Endothelial cell of umbilical vein (primary cell): ENCODE measurements around the gene PLD1. TPM values are rescaled to one million over a fixed set of nuclear protein-coding genes. Genes with fewer than 3 reads are reported as not detected.

Experiments
- BruUV-seq: library from RNA; stranded (reverse); fragments of 400-500 nt; replicated peaks from 2 replicates; lab custom pipeline; 2021; lab: Mats Ljungman, UMichigan
- CTCF ChIA-PET: fragments of 300-600, 350-600 bp; sonication (Branson Sonifier 250); formaldehyde crosslinking; loops from one replicate; lab custom pipeline; 2021; ENCODE audit warnings: antibody characterized with exemption, inconsistent platforms; lab: Charles Lee
- POLR2A ChIA-PET: fragments of 300-600, 350-600 bp; sonication (Branson Sonifier 250); formaldehyde crosslinking; loops from one replicate; lab custom pipeline; 2021; ENCODE audit warnings: antibody characterized with exemption, inconsistent platforms; lab: Charles Lee
- DNase-seq: peaks from one replicate; pipeline ENCODE4 v3.0.0-alpha.2; 2011; ENCODE audit warnings: low read depth, low spot score
- FAIRE-seq: peaks from 2 replicates; lab custom pipeline; 2011; peaks lifted over from hg19 to GRCh38; lab: Jason Lieb, UNC
- H2AFZ ChIP-seq: 2 replicates; pipeline ENCODE4 v1.6.0; 2012; ENCODE audit warnings: low read depth, low read length, control low read depth, inconsistent platforms
- H3K27ac ChIP-seq: 2 replicates; pipeline ENCODE4 v1.5.1; 2011; ENCODE audit warnings: low read depth, mild to moderate bottlenecking, control low read depth, low read length, moderate library complexity; ENCODE audit not compliant: insufficient read depth
- H3K27me3 ChIP-seq, 2 experiments: 2 replicates each; pipeline versions ENCODE4 v1.6.0 to v1.6.1; 2011; ENCODE audit warnings: low read length in 2 of 2, mixed read lengths in 1 of 2; ENCODE audit not compliant: control insufficient read depth in 2 of 2, insufficient read depth in 2 of 2
- H3K36me3 ChIP-seq, 2 experiments: 2 replicates in 1 of 2; 3 replicates in 1 of 2; pipeline ENCODE4 v1.5.1; 2011; ENCODE audit warnings: low read length in 2 of 2, mild to moderate bottlenecking in 1 of 2, moderate library complexity in 1 of 2; ENCODE audit not compliant: control insufficient read depth in 2 of 2, insufficient read depth in 2 of 2; ENCODE audit errors: extremely low read depth in 1 of 2
- H3K4me1 ChIP-seq: 3 replicates; pipeline ENCODE4 v1.5.1; 2011; ENCODE audit warnings: mild to moderate bottlenecking, low read length; ENCODE audit not compliant: control insufficient read depth, insufficient read depth; ENCODE audit errors: extremely low read depth
- H3K4me2 ChIP-seq: 2 replicates; pipeline ENCODE4 v1.6.1; 2011; ENCODE audit warnings: low read length, control low read depth, mixed read lengths; ENCODE audit not compliant: insufficient read depth
- H3K4me3 ChIP-seq, 3 experiments: fragments of 200-600 bp in 1 of 3; sonication (generic), shearing (Covaris generic) in 1 of 3; replicated peaks in 1 of 3; 2 replicates each; pipeline ENCODE4 v1.5.1; 2011 to 2016; ENCODE audit warnings: control low read depth in 3 of 3, low read length in 3 of 3, mild to moderate bottlenecking in 2 of 3, inconsistent platforms in 1 of 3, low read depth in 1 of 3, moderate library complexity in 1 of 3; ENCODE audit not compliant: insufficient read depth in 1 of 3
- H3K79me2 ChIP-seq: 2 replicates; pipeline ENCODE4 v1.6.0; 2012; ENCODE audit warnings: low read length, inconsistent platforms; ENCODE audit not compliant: control insufficient read depth, insufficient read depth
- H3K9ac ChIP-seq: replicated peaks from 2 replicates; pipeline ENCODE3; 2011; ENCODE audit warnings: low read length, control low read depth; ENCODE audit not compliant: insufficient read depth; ENCODE audit errors: extremely low read depth
- H3K9me1 ChIP-seq: replicated peaks from 3 replicates; pipeline ENCODE4 v1.6.0; 2011; ENCODE audit warnings: mild to moderate bottlenecking, low read length; ENCODE audit not compliant: control insufficient read depth, insufficient read depth; ENCODE audit errors: extremely low read depth
- H3K9me3 ChIP-seq: replicated peaks from 2 replicates; pipeline ENCODE4 v1.5.1; 2012; ENCODE audit warnings: low read length, inconsistent platforms; ENCODE audit not compliant: control insufficient read depth, insufficient read depth
- H4K20me1 ChIP-seq: replicated peaks from 2 replicates; pipeline ENCODE3; 2011; ENCODE audit warnings: mild to moderate bottlenecking, low read length; ENCODE audit not compliant: control insufficient read depth, insufficient read depth; ENCODE audit errors: extremely low read depth
- CTCF ChIP-seq, 2 donors: IDR thresholded peaks; 1 replicate in 1 of 2; 2 replicates in 1 of 2; pipeline ENCODE4 v1.5.1; 2011; ENCODE audit warnings: low read length in 2 of 2, mild to moderate bottlenecking in 2 of 2, moderate library complexity in 2 of 2, control low read depth in 1 of 2, inconsistent platforms in 1 of 2, low read depth in 1 of 2; ENCODE audit not compliant: insufficient read depth in 1 of 2; ENCODE audit errors: extremely low read depth in 1 of 2
- EZH2 ChIP-seq: IDR thresholded peaks from 2 replicates; pipeline ENCODE4 v1.6.1; 2012; ENCODE audit warnings: borderline replicate concordance, low read depth, mild to moderate bottlenecking, moderate library complexity, low read length, inconsistent platforms; ENCODE audit not compliant: severe bottlenecking
- FOS ChIP-seq: IDR thresholded peaks from 2 replicates; pipeline ENCODE4 v1.6.1; 2011; ENCODE audit warnings: mild to moderate bottlenecking, low read length, moderate library complexity, borderline replicate concordance; ENCODE audit not compliant: insufficient read depth
- GATA2 ChIP-seq: IDR thresholded peaks from 2 replicates; pipeline ENCODE4 v1.7.0; 2011; ENCODE audit warnings: low read depth, mild to moderate bottlenecking, moderate library complexity, mixed read lengths, low read length; ENCODE audit not compliant: insufficient read length, insufficient read depth
- JUN ChIP-seq: IDR thresholded peaks from 2 replicates; pipeline ENCODE4 v1.6.1; 2011; ENCODE audit warnings: borderline replicate concordance, low read depth; ENCODE audit not compliant: insufficient read length, insufficient read depth
- POLR2A ChIP-seq: IDR thresholded peaks from 2 replicates; pipeline ENCODE4 v1.6.1; 2012; ENCODE audit warnings: low read depth, mild to moderate bottlenecking, control low read depth, low read length
- POLR2AphosphoS5 ChIP-seq: IDR thresholded peaks from 2 replicates; pipeline ENCODE4 v1.6.1; 2012; ENCODE audit warnings: low read depth, mild to moderate bottlenecking, control low read depth, low read length, moderate library complexity; ENCODE audit not compliant: insufficient read depth
- dilution Hi-C: fragments of 300-500 bp; cut with MboI; formaldehyde crosslinking; loops from one replicate; pipeline ENCODE4 v1.15.0; 2019; ENCODE audit warnings: low sequenced_read_pairs; ENCODE audit not compliant: extremely low pct_ligation_motif_present
- intact Hi-C: fragments of 100-400 bp; cut with micrococcal nuclease; formaldehyde crosslinking; loops from one replicate; pipeline ENCODE4 v1.10.0; 2022
- polyA plus RNA-seq, 4 experiments: library from polyadenylated mRNA; depleted of rRNA in 3 of 4; stranded (reverse) in 3 of 4; unstranded in 1 of 4; fragments of >200 nt; gene quantifications; 2 replicates each; pipeline versions ENCODE4 v1.2.1 to v1.2.3, GENCODE V29; 2011 to 2012; ENCODE audit warnings: missing spikeins in 1 of 4
- total RNA-seq: library from RNA; stranded (reverse); gene quantifications from 2 replicates; pipeline ENCODE4 v1.2.3, GENCODE V29; 2021
- TF ChIP-seq, protein P1 (sequence below): IDR thresholded peaks from 2 replicates; pipeline ENCODE4 v1.6.1; 2011; ENCODE audit not compliant: insufficient read depth, insufficient read length

The PLD1 gene
- total and polyA plus RNA-seq, 2 donors (not counting 3 experiments of a cell fraction or from before 2014, with no cell fraction given) = 42.0 to 108 TPM

GRCh38 chr3:171691485-171691884 is 118.8 kb downstream of the PLD1 start:
- intact Hi-C loops (no loop called here), dilution Hi-C loops (no loop called here)
- no peaks in the 10 kb centered on the region for H4K20me1 ChIP-seq
- no peak overlapping the region for H3K4me3 ChIP-seq
- no peak for FAIRE-seq
- BruUV-seq = no TSS peak
- no peak overlapping the region for H3K4me2 ChIP-seq
- no peak overlapping the region for H3K27ac ChIP-seq
- CTCF ChIA-PET = interaction anchor here (1.0 to 1.2 kb wide), 2 partner anchors 13 to 139 kb away, joined by 3 read pairs; no protein-coding TSS in a partner anchor
- TF ChIP-seq EZH2 = no peak
- no peak for TF ChIP-seq POLR2AphosphoS5
- no peak for TF ChIP-seq POLR2A
- H2AFZ ChIP-seq = no peak overlapping the region
- no peaks in the 10 kb centered on the region for H3K4me1 ChIP-seq
- H3K27me3 ChIP-seq = no peaks in the 10 kb centered on the region
- no peak overlapping the region for H3K9ac ChIP-seq
- POLR2A ChIA-PET = interaction anchor here (0.5 kb wide), 1 partner anchor 40 kb away, joined by 4 read pairs; no protein-coding TSS in a partner anchor
- no peak for DNase-seq
- no peaks in the 10 kb centered on the region for H3K79me2 ChIP-seq
- H3K9me1 ChIP-seq = no peaks in the 10 kb centered on the region
- H3K9me3 ChIP-seq = no peaks in the 10 kb centered on the region
- peaks cover 6 to 15% of the 10 kb centered on the region in 2 experiments for H3K36me3 ChIP-seq

GRCh38 chr3:171690281-171690680 is 120.0 kb downstream of the PLD1 start:
- ChIA-PET POLR2A (no interaction called here), CTCF (interaction anchor here (0.6 kb wide), 1 partner anchor 87 kb away, joined by 3 read pairs; no protein-coding TSS in a partner anchor)
- intact Hi-C loops = no loop called here

More at GRCh38 chr3:171690281-171690680, 120.0 kb downstream of the PLD1 start:
- BruUV-seq = no TSS peak
- Histone ChIP-seq H3K9ac (no peak overlapping the region), H3K9me3 (no peaks in the 10 kb centered on the region), H2AFZ (no peak overlapping the region), H3K9me1 (no peaks in the 10 kb centered on the region), H3K4me2 (no peak overlapping the region), H3K4me3 (no peak overlapping the region), H4K20me1 (no peaks in the 10 kb centered on the region), H3K36me3 (peaks cover 10 to 20% of the 10 kb centered on the region in 2 experiments), H3K4me1 (no peaks in the 10 kb centered on the region), H3K79me2 (no peaks in the 10 kb centered on the region), H3K27ac (no peak overlapping the region), H3K27me3 (no peaks in the 10 kb centered on the region)
- FAIRE-seq = no peak
- no peak for DNase-seq
- dilution Hi-C loops = no loop called here
- TF ChIP-seq POLR2AphosphoS5 (no peak), JUN (no peak), FOS (no peak), GATA2 (no peak), CTCF (IDR thresholded peaks at IDR 0.05; ENCODE audit: extremely low read depth in 1 of 2, insufficient read depth in 1 of 2, low read depth in 1 of 2, low read length in 2 of 2) (no peak)
- TF ChIP-seq, protein P1, sequence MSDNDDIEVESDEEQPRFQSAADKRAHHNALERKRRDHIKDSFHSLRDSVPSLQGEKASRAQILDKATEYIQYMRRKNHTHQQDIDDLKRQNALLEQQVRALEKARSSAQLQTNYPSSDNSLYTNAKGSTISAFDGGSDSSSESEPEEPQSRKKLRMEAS = no peak
